ENCODE results near the gene SAPCD2. TPM values are rescaled to one million over a fixed set of nuclear protein-coding genes. Genes with fewer than 3 reads are reported as not detected.

Gene SAPCD2
- total and polyA plus RNA-seq, 9 of the 15 experiments (the other 6 are each of a cell fraction or from before 2014, with no cell fraction given) = 3.4 to 91.8 (median 18.8) TPM

DNA sequence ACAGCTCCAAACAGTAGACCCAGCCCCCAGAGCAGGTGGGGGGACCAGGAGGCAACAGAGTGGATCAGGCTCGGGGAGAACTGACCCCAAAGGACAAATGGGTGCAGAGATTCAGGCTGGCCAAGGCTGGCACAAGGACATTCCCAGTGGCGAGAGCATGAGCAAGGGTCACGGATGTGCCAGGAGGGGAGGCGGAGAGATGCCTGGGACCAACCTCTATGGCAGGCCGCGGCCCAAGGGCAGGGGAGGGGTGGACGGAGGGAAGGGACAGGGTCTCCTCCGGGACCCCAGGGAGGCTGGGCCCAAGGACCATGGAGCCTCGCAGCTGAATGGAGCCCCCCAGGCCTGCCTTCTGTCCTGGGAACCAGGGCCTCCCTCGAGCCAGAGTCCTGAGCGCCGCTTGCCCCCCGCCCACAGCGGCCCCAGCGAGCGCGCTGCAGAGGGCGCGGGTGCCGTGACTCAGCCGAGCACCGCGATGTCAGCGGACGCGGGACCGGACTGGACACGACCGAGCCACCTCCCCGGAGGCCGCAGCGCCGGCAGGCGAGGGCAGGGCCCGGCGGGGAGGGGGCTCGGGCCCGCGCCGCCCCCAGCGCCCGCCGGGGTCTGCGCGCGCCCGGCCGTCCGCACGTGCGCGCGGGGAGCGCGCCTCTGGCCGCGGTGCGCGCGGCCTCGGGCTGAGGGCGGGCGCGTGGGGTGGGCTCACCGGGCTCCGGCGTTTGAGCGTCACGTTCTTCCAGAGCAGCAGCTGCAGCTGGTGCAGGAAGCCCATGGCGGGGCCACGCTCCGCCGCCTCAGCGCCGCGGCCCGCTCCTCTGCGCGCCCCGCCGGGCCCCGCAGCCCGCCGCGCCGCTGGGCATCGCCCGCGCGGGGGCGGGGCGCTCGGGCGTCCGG lies 42.7 kb downstream of the SAPCD2 start, which contains the start of gene ABCA2 (continued):
- TF ChIP-seq SRSF7 (optimal IDR thresholded peaks at IDR 0.05; ENCODE audit: low read depth, low read length) (no peak), ZNF165 (CRISPR knock-in tag; IDR thresholded peaks at IDR 0.05; ENCODE audit: borderline replicate concordance) (no peak), NONO (IDR thresholded peaks at IDR 0.05; ENCODE audit: low read depth in 2 of 2, low read length in 1 of 2) (no peak), ZBTB1 (CRISPR knock-in tag; IDR thresholded peaks at IDR 0.05; ENCODE audit: borderline replicate concordance, low read depth) (no peak), ZNF263 (CRISPR knock-in tag; IDR thresholded peaks at IDR 0.05; ENCODE audit: borderline replicate concordance) (no peak), HNRNPLL (IDR thresholded peaks at IDR 0.05; ENCODE audit: low read depth, low read length, poor library complexity, severe bottlenecking) (no peak), RBM17 (IDR thresholded peaks at IDR 0.05; ENCODE audit: borderline replicate concordance, low read depth, low read length) (no peak), SNAPC5 (CRISPR knock-in tag; IDR thresholded peaks at IDR 0.05) (no peak), SP1 (CRISPR knock-in tag; IDR thresholded peaks at IDR 0.05) (no peak), HES1 (IDR thresholded peaks at IDR 0.05; ENCODE audit: low read depth) (no peak), GTF2A2 (tag; IDR thresholded peaks at IDR 0.05) (no peak), KHSRP (IDR thresholded peaks at IDR 0.05) (no peak), CREB1 (IDR thresholded peaks at IDR 0.05) (no peak), CREB1 (CRISPR knock-in tag; IDR thresholded peaks at IDR 0.05) (0 out of 2 replicates have a peak, but pooled peaks have one; percentile 47), MEIS2 (IDR thresholded peaks at IDR 0.05; ENCODE audit: partially characterized antibody) (no peak), RBM25 (IDR thresholded peaks at IDR 0.05; ENCODE audit: low read depth, low read length, severe bottlenecking) (no peak), FOXP1 (CRISPR knock-in tag; IDR thresholded peaks at IDR 0.05) (0 out of 2 replicates have a peak, but pooled peaks have one; percentile 24), AFF4 (CRISPR knock-in tag; IDR thresholded peaks at IDR 0.05) (no peak), CEBPB (tag; IDR thresholded peaks at IDR 0.05) (no peak)
- TF ChIP-seq, protein P1, sequence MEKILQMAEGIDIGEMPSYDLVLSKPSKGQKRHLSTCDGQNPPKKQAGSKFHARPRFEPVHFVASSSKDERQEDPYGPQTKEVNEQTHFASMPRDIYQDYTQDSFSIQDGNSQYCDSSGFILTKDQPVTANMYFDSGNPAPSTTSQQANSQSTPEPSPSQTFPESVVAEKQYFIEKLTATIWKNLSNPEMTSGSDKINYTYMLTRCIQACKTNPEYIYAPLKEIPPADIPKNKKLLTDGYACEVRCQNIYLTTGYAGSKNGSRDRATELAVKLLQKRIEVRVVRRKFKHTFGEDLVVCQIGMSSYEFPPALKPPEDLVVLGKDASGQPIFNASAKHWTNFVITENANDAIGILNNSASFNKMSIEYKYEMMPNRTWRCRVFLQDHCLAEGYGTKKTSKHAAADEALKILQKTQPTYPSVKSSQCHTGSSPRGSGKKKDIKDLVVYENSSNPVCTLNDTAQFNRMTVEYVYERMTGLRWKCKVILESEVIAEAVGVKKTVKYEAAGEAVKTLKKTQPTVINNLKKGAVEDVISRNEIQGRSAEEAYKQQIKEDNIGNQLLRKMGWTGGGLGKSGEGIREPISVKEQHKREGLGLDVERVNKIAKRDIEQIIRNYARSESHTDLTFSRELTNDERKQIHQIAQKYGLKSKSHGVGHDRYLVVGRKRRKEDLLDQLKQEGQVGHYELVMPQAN (IDR thresholded peaks at IDR 0.05; ENCODE audit: borderline replicate concordance) = no peak

All from K562 (cell line).